Sigmoid colon (tissue), 3 donors: ENCODE measurements around the gene GNAI3.

Source experiments
- POLR2A ChIP-seq, 2 donors: fragments of 450-650 bp; IDR thresholded peaks; one replicate each; pipeline ENCODE4 v1.6.1; 2016; ENCODE audit warnings: antibody characterized with exemption in 2 of 2, mild to moderate bottlenecking in 2 of 2, moderate library complexity in 2 of 2
- TF ChIP-seq, protein P1 (sequence below), 4 experiments: fragments of 450-650 bp in 3 of 4; fragments of 200-600 bp in 1 of 4; IDR thresholded peaks; one replicate each; pipeline ENCODE4 v1.5.1; 2016 to 2019; ENCODE audit warnings: antibody characterized with exemption in 4 of 4, mild to moderate bottlenecking in 3 of 4, moderate library complexity in 2 of 4

DNA sequence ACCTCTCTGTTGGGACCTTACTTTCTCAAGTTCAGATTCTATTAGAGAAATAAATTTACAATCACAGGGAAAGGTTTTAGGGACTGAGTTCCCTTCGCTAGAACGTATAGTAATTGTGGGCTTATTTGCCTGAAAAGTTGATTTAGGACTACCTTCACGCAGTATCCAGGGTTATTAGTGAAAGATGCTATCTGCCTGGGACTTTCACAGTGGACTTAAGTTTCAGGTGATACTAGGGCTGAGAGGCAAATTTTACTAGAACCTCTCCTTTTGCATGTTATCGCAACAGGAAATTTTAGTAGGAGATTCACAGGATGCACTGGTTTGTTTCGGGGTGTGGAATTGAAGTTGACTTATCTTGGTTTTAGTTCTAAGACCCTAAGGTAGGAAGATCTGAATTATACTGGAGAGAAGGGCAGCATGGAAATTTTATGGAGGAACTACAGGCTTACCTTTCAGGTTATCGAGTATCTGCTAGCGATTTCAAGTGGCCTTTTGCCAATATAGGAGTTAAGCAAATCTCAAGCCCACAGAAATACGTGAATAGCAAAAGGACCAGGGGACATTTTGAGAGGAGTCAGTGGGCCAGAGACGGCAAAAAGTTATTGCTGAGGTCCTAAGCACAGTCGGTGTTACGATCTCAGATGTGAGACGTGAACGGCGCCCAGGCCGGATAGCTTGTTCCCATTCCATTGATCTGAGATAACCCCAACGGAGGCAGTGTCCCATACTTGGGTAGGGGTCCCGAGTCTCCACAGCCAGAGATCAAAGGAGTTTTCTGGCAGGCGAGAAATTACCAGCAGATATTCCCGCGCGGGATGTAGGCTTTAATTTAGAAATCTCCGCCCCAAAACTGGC is 723 bp upstream of the GNAI3 start:
- TF ChIP-seq POLR2A (IDR thresholded peaks at IDR 0.05), result no peak
- TF ChIP-seq, protein P1, sequence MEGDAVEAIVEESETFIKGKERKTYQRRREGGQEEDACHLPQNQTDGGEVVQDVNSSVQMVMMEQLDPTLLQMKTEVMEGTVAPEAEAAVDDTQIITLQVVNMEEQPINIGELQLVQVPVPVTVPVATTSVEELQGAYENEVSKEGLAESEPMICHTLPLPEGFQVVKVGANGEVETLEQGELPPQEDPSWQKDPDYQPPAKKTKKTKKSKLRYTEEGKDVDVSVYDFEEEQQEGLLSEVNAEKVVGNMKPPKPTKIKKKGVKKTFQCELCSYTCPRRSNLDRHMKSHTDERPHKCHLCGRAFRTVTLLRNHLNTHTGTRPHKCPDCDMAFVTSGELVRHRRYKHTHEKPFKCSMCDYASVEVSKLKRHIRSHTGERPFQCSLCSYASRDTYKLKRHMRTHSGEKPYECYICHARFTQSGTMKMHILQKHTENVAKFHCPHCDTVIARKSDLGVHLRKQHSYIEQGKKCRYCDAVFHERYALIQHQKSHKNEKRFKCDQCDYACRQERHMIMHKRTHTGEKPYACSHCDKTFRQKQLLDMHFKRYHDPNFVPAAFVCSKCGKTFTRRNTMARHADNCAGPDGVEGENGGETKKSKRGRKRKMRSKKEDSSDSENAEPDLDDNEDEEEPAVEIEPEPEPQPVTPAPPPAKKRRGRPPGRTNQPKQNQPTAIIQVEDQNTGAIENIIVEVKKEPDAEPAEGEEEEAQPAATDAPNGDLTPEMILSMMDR (IDR thresholded peaks at IDR 0.05), result no peak
